Endothelial cell of umbilical vein (primary cell): ENCODE measurements around the gene PAIP2.

Experiments
- CTCF ChIP-seq, 2 donors: IDR thresholded peaks; 1 replicate in 1 of 2; 2 replicates in 1 of 2; pipeline ENCODE4 v1.5.1; 2011; ENCODE audit warnings: low read length in 2 of 2, mild to moderate bottlenecking in 2 of 2, moderate library complexity in 2 of 2, control low read depth in 1 of 2, inconsistent platforms in 1 of 2, low read depth in 1 of 2; ENCODE audit not compliant: insufficient read depth in 1 of 2; ENCODE audit errors: extremely low read depth in 1 of 2
- EZH2 ChIP-seq: IDR thresholded peaks from 2 replicates; pipeline ENCODE4 v1.6.1; 2012; ENCODE audit warnings: borderline replicate concordance, low read depth, mild to moderate bottlenecking, moderate library complexity, low read length, inconsistent platforms; ENCODE audit not compliant: severe bottlenecking
- FOS ChIP-seq: IDR thresholded peaks from 2 replicates; pipeline ENCODE4 v1.6.1; 2011; ENCODE audit warnings: mild to moderate bottlenecking, low read length, moderate library complexity, borderline replicate concordance; ENCODE audit not compliant: insufficient read depth
- GATA2 ChIP-seq: IDR thresholded peaks from 2 replicates; pipeline ENCODE4 v1.7.0; 2011; ENCODE audit warnings: low read depth, mild to moderate bottlenecking, moderate library complexity, mixed read lengths, low read length; ENCODE audit not compliant: insufficient read length, insufficient read depth
- JUN ChIP-seq: IDR thresholded peaks from 2 replicates; pipeline ENCODE4 v1.6.1; 2011; ENCODE audit warnings: borderline replicate concordance, low read depth; ENCODE audit not compliant: insufficient read length, insufficient read depth
- MAX ChIP-seq: IDR thresholded peaks from 2 replicates; pipeline ENCODE4 v1.6.1; 2011; ENCODE audit not compliant: insufficient read depth, insufficient read length
- MYC ChIP-seq: IDR thresholded peaks from one replicate; pipeline ENCODE4 v1.6.1; 2011; ENCODE audit warnings: mild to moderate bottlenecking, low read depth, low read length
- POLR2A ChIP-seq: IDR thresholded peaks from 2 replicates; pipeline ENCODE4 v1.6.1; 2012; ENCODE audit warnings: low read depth, mild to moderate bottlenecking, control low read depth, low read length
- POLR2AphosphoS5 ChIP-seq: IDR thresholded peaks from 2 replicates; pipeline ENCODE4 v1.6.1; 2012; ENCODE audit warnings: low read depth, mild to moderate bottlenecking, control low read depth, low read length, moderate library complexity; ENCODE audit not compliant: insufficient read depth

- no peak for TF ChIP-seq POLR2A
- TF ChIP-seq CTCF (IDR thresholded peaks at IDR 0.05; ENCODE audit: extremely low read depth in 1 of 2, insufficient read depth in 1 of 2, low read depth in 1 of 2, low read length in 2 of 2): no peak
- no peak for TF ChIP-seq POLR2AphosphoS5
- TF ChIP-seq EZH2: no peak
- no peak for TF ChIP-seq MAX
- TF ChIP-seq JUN: no peak
- TF ChIP-seq MYC: no peak
- no peak for TF ChIP-seq FOS
- TF ChIP-seq GATA2: no peak
Observed at GRCh38 chr5:139376364-139376763, 34.7 kb downstream of the PAIP2 start.
